SKM-1 (cell line): ENCODE data around the gene GPR78.

Source experiments
- DNase-seq: peaks from one replicate; lab custom pipeline; 2025; ENCODE audit not compliant: unreplicated experiment; lab: John Stamatoyannopoulos, UW

Gene GPR78

DNA sequence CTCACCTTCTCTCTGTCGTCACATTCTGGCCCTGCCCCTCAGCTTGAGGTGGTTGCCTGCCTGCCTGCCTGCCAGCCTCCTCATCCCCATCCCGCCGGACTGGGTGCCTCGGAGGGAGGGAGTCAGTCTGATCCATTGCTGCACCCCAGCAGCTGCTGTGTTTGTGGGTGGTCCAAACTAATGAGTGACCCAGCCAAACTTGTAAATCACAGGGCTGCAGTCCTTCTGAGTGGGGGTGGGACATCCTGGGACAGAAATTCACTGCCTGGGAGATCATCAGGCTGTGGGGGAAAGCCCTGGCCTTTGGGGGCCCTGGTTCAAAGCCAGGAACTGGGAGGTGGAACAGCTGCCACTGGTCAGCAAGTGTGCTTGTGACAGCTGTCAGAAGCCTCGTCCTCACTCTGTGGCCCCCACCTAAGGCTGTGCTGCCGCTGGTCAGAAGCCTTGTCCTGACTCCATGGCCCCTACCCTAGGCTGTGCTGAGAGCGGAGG, 5.6 kb downstream of the GPR78 start:
- no peak for DNase-seq

- no peak for DNase-seq
These were observed 6.1 kb downstream of the GPR78 start for GRCh38 chr4:8586246-8586645.

GRCh38 chr4:8586671-8587468, 6.7 kb downstream of the GPR78 start:
- no peak for DNase-seq

DNA sequence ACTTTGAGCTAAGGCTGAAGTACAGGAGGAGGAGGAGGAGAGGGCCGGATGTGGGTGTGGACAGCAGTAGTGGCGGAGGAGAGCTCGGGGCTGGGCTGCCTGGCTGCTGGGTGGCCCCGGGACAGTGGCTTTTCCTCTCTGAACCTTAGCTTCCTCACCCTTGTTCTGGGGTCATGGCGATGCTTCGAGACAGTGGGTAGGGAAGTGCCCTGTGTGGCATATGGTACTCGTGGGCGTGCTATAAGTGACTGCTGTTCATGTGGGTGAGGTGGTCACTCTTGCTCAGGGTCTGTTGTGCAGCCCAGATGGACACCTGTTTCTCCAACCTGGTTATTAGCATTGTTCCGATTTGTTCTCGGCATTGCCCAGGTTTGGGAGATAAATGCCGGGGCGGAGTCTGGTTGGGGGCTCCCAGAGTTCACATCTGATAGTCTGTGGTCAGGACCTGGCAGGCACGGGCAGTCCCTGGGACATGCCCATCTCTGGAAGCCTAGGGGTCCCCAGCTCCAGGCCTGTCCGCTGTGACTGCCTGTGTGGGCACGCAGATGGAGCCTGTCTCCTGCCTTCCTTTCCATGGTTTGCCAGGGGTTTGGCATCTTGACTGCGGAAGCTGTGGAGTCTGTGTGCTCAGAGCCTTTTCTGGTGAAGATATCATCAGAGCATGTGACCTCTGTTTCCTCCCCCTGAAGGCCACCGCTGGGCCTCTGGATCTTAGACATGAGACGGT, 7.4 kb downstream of the GPR78 start:
- no peak for DNase-seq

GRCh38 chr4:8588196-8588470, 7.9 kb downstream of the GPR78 start:
- no peak for DNase-seq

DNA sequence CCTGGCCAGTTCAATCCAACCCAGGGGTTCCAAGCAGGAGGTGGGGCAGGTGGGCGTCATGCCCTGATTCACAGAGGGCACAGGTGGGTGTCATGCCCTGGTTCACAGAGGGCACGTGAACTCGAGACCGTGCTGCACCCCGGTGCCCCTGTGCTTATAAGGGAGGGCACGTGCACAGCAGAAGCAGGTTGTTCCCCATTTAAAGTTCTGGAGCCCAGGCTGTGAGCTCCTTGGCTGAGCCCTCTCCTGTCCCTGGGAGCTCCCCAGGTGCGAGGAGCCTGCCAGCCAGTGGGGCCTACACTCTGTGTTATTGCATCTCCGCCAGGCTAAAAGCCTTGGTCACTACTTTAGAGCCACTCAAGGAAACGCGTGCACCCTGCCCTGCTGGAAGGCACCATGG, 9.1 kb downstream of the GPR78 start:
- DNase-seq, result no peak

DNA sequence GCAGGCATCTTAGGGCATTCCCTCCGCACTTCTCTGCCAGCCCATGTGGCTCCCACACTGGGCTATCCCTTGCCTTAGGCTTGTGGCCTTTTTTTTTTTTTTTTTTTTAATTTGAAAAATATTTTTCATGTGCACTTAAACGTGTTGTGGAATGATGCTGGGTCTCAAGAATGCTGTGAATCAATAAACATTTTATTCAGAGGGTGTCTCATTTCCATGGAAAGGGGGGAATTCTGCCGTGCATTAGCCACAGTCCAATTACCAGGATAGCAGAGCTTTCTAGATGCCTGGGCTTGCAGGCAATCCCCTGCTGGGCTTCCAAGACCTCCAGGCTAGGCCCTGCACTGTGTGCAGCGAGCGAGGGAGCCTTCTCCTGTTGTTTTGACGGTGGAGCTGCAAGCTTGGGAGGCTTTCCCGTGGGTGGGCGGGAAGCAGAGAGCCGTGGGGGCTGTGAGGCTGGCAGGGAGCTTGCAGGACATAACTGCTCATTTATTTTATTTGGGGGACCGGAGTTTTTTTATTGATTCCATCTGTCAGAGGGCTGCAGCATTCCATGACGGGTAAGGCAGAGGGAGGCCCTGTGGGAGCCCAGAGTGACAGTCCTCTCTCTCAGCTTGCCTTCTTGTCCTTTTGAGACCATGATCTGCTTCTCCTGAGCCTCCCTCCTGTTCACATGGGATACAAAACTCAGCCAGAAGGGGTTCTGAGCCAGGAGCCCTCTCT, 9.8 kb downstream of the GPR78 start:
- no peak for DNase-seq

DNA sequence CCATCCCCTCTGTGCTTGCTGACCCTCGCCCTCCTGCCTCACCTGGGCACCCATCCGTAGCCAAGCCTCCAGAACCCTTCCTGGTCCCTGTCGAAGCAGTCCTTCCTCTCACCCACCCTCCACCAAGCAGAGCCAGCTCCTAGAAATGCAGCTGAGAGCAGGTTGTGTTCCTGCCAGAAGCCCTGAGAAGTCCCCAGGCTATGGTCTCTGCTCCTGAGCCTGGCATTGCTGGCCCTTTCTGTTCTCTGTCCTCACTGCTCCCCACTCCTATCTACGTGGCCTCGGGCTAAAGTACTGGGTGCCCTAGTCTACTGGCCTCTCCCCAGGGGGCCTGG, 10.3 kb downstream of the GPR78 start:
- DNase-seq, result no peak

GRCh38 chr4:8591114-8591513, 10.9 kb downstream of the GPR78 start:
- DNase-seq, result no peak

DNA sequence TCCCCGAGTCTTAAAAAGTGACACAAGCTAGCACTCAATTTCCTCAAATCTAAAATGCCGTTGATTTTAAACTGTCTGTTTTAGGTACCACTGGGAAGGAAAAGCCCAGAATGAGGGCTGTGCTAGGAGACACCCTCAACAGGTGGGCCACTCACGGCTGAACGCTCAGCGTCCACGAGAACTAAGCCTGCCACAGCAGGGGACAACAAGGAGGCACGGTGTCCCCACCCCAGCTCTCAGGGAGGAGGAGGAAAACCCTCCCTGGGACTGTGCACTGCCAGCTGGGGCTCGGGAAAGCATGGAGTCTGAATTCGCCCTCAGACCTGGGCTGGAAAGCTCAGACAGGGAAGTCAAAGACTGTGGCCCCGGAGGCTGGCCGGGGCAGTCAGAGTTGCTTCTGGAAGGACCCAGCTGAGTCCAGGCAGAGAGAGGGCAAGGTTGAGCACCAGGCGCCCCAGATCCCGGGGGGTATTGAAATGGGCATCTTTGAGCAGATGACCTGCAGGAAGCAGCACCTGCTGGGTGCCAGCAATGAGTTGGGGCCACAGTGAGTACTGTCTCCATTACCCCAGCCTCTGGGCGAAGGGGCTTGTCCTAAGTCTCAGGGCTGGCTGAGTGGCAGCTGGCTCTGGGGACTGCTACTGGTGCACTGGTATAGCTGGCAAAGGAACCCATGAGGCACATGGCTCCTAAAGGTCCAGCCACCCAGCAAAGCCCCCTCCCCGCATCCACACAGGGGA, 11.6 kb downstream of the GPR78 start:
- DNase-seq, result no peak

GRCh38 chr4:8592366-8593263, 12.4 kb downstream of the GPR78 start, which contains the start of gene CPZ:
CPZ (plus strand) TSS chr4:8592765; CDS start chr4:8592834, 69 bp downstream.
- DNase-seq, result no peak

GRCh38 chr4:8593264-8594096, 13.3 kb downstream of the GPR78 start:
- no peak for DNase-seq

- DNase-seq, result peak; percentile 63
These were observed 14.2 kb downstream of the GPR78 start for GRCh38 chr4:8594097-8595038.

- DNase-seq, result no peak
These were observed 15.3 kb downstream of the GPR78 start for GRCh38 chr4:8595237-8596087.

GRCh38 chr4:8596891-8597290, 16.7 kb downstream of the GPR78 start:
- no peak for DNase-seq

GRCh38 chr4:8597319-8597718, 17.1 kb downstream of the GPR78 start:
- no peak for DNase-seq

- no peak for DNase-seq
These were observed 17.6 kb downstream of the GPR78 start for GRCh38 chr4:8597791-8598190.
